Endothelial cell of umbilical vein (primary cell): ENCODE measurements around the gene CNKSR3. TPM values are rescaled to one million over a fixed set of nuclear protein-coding genes. Genes with fewer than 3 reads are reported as not detected.

Experiments
- BruUV-seq: library from RNA; stranded (reverse); fragments of 400-500 nt; replicated peaks from 2 replicates; lab custom pipeline; 2021; lab: Mats Ljungman, UMichigan
- CTCF ChIA-PET: fragments of 300-600, 350-600 bp; sonication (Branson Sonifier 250); formaldehyde crosslinking; loops from one replicate; lab custom pipeline; 2021; ENCODE audit warnings: antibody characterized with exemption, inconsistent platforms; lab: Charles Lee
- POLR2A ChIA-PET: fragments of 300-600, 350-600 bp; sonication (Branson Sonifier 250); formaldehyde crosslinking; loops from one replicate; lab custom pipeline; 2021; ENCODE audit warnings: antibody characterized with exemption, inconsistent platforms; lab: Charles Lee
- DNase-seq: peaks from one replicate; pipeline ENCODE4 v3.0.0-alpha.2; 2011; ENCODE audit warnings: low read depth, low spot score
- FAIRE-seq: peaks from 2 replicates; lab custom pipeline; 2011; peaks lifted over from hg19 to GRCh38; lab: Jason Lieb, UNC
- H2AFZ ChIP-seq: 2 replicates; pipeline ENCODE4 v1.6.0; 2012; ENCODE audit warnings: low read depth, low read length, control low read depth, inconsistent platforms
- H3K27ac ChIP-seq: 2 replicates; pipeline ENCODE4 v1.5.1; 2011; ENCODE audit warnings: low read depth, mild to moderate bottlenecking, control low read depth, low read length, moderate library complexity; ENCODE audit not compliant: insufficient read depth
- H3K27me3 ChIP-seq, 2 experiments: 2 replicates each; pipeline versions ENCODE4 v1.6.0 to v1.6.1; 2011; ENCODE audit warnings: low read length in 2 of 2, mixed read lengths in 1 of 2; ENCODE audit not compliant: control insufficient read depth in 2 of 2, insufficient read depth in 2 of 2
- H3K36me3 ChIP-seq, 2 experiments: 2 replicates in 1 of 2; 3 replicates in 1 of 2; pipeline ENCODE4 v1.5.1; 2011; ENCODE audit warnings: low read length in 2 of 2, mild to moderate bottlenecking in 1 of 2, moderate library complexity in 1 of 2; ENCODE audit not compliant: control insufficient read depth in 2 of 2, insufficient read depth in 2 of 2; ENCODE audit errors: extremely low read depth in 1 of 2
- H3K4me1 ChIP-seq: 3 replicates; pipeline ENCODE4 v1.5.1; 2011; ENCODE audit warnings: mild to moderate bottlenecking, low read length; ENCODE audit not compliant: control insufficient read depth, insufficient read depth; ENCODE audit errors: extremely low read depth
- H3K4me2 ChIP-seq: 2 replicates; pipeline ENCODE4 v1.6.1; 2011; ENCODE audit warnings: low read length, control low read depth, mixed read lengths; ENCODE audit not compliant: insufficient read depth
- H3K4me3 ChIP-seq, 3 experiments: fragments of 200-600 bp in 1 of 3; sonication (generic), shearing (Covaris generic) in 1 of 3; replicated peaks in 1 of 3; 2 replicates each; pipeline ENCODE4 v1.5.1; 2011 to 2016; ENCODE audit warnings: control low read depth in 3 of 3, low read length in 3 of 3, mild to moderate bottlenecking in 2 of 3, inconsistent platforms in 1 of 3, low read depth in 1 of 3, moderate library complexity in 1 of 3; ENCODE audit not compliant: insufficient read depth in 1 of 3
- H3K79me2 ChIP-seq: 2 replicates; pipeline ENCODE4 v1.6.0; 2012; ENCODE audit warnings: low read length, inconsistent platforms; ENCODE audit not compliant: control insufficient read depth, insufficient read depth
- H3K9ac ChIP-seq: replicated peaks from 2 replicates; pipeline ENCODE3; 2011; ENCODE audit warnings: low read length, control low read depth; ENCODE audit not compliant: insufficient read depth; ENCODE audit errors: extremely low read depth
- H3K9me1 ChIP-seq: replicated peaks from 3 replicates; pipeline ENCODE4 v1.6.0; 2011; ENCODE audit warnings: mild to moderate bottlenecking, low read length; ENCODE audit not compliant: control insufficient read depth, insufficient read depth; ENCODE audit errors: extremely low read depth
- H3K9me3 ChIP-seq: replicated peaks from 2 replicates; pipeline ENCODE4 v1.5.1; 2012; ENCODE audit warnings: low read length, inconsistent platforms; ENCODE audit not compliant: control insufficient read depth, insufficient read depth
- H4K20me1 ChIP-seq: replicated peaks from 2 replicates; pipeline ENCODE3; 2011; ENCODE audit warnings: mild to moderate bottlenecking, low read length; ENCODE audit not compliant: control insufficient read depth, insufficient read depth; ENCODE audit errors: extremely low read depth
- EZH2 ChIP-seq: IDR thresholded peaks from 2 replicates; pipeline ENCODE4 v1.6.1; 2012; ENCODE audit warnings: borderline replicate concordance, low read depth, mild to moderate bottlenecking, moderate library complexity, low read length, inconsistent platforms; ENCODE audit not compliant: severe bottlenecking
- FOS ChIP-seq: IDR thresholded peaks from 2 replicates; pipeline ENCODE4 v1.6.1; 2011; ENCODE audit warnings: mild to moderate bottlenecking, low read length, moderate library complexity, borderline replicate concordance; ENCODE audit not compliant: insufficient read depth
- GATA2 ChIP-seq: IDR thresholded peaks from 2 replicates; pipeline ENCODE4 v1.7.0; 2011; ENCODE audit warnings: low read depth, mild to moderate bottlenecking, moderate library complexity, mixed read lengths, low read length; ENCODE audit not compliant: insufficient read length, insufficient read depth
- JUN ChIP-seq: IDR thresholded peaks from 2 replicates; pipeline ENCODE4 v1.6.1; 2011; ENCODE audit warnings: borderline replicate concordance, low read depth; ENCODE audit not compliant: insufficient read length, insufficient read depth
- MYC ChIP-seq: IDR thresholded peaks from one replicate; pipeline ENCODE4 v1.6.1; 2011; ENCODE audit warnings: mild to moderate bottlenecking, low read depth, low read length
- POLR2A ChIP-seq: IDR thresholded peaks from 2 replicates; pipeline ENCODE4 v1.6.1; 2012; ENCODE audit warnings: low read depth, mild to moderate bottlenecking, control low read depth, low read length
- POLR2AphosphoS5 ChIP-seq: IDR thresholded peaks from 2 replicates; pipeline ENCODE4 v1.6.1; 2012; ENCODE audit warnings: low read depth, mild to moderate bottlenecking, control low read depth, low read length, moderate library complexity; ENCODE audit not compliant: insufficient read depth
- dilution Hi-C: fragments of 300-500 bp; cut with MboI; formaldehyde crosslinking; loops from one replicate; pipeline ENCODE4 v1.15.0; 2019; ENCODE audit warnings: low sequenced_read_pairs; ENCODE audit not compliant: extremely low pct_ligation_motif_present
- intact Hi-C: fragments of 100-400 bp; cut with micrococcal nuclease; formaldehyde crosslinking; loops from one replicate; pipeline ENCODE4 v1.10.0; 2022
- polyA plus RNA-seq, 4 experiments: library from polyadenylated mRNA; depleted of rRNA in 3 of 4; stranded (reverse) in 3 of 4; unstranded in 1 of 4; fragments of >200 nt; gene quantifications; 2 replicates each; pipeline versions ENCODE4 v1.2.1 to v1.2.3, GENCODE V29; 2011 to 2012; ENCODE audit warnings: missing spikeins in 1 of 4
- total RNA-seq: library from RNA; stranded (reverse); gene quantifications from 2 replicates; pipeline ENCODE4 v1.2.3, GENCODE V29; 2021
- TF ChIP-seq, protein P1 (sequence below): IDR thresholded peaks from 2 replicates; pipeline ENCODE4 v1.6.1; 2011; ENCODE audit not compliant: insufficient read depth, insufficient read length
- TF ChIP-seq, protein P2 (sequence below), 2 donors: IDR thresholded peaks; 1 replicate in 1 of 2; 2 replicates in 1 of 2; pipeline ENCODE4 v1.5.1; 2011; ENCODE audit warnings: low read length in 2 of 2, mild to moderate bottlenecking in 2 of 2, moderate library complexity in 2 of 2, control low read depth in 1 of 2, inconsistent platforms in 1 of 2, low read depth in 1 of 2; ENCODE audit not compliant: insufficient read depth in 1 of 2; ENCODE audit errors: extremely low read depth in 1 of 2

The CNKSR3 gene
- total and polyA plus RNA-seq, 2 donors (not counting 3 experiments of a cell fraction or from before 2014, with no cell fraction given) = 2.3 to 15.6 TPM

DNA sequence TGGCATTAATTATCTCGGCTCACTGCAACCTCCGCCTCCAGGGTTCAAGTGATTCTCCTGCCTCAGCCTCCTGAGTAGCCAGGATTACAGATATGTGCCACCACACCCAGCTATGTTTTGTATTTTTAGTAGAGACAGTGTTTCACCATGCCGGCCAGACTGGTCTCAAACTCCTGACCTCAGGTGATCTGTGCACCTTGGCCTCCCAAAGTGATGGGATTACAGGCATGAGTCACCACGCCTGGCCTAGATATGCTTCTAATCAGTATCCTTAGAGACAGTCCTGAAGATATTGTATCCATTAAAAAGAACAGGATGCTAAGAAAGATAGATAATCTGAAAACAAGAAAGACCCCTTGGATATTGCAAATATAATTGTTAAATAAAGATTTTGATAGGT is 150.8 kb downstream of the CNKSR3 start:
- H3K9ac ChIP-seq = no peak overlapping the region
- H3K4me2 ChIP-seq = no peak overlapping the region
- ChIA-PET CTCF (no interaction called here), POLR2A (no interaction called here)
- H3K27me3 ChIP-seq = no peaks in the 10 kb centered on the region
- no peaks in the 10 kb centered on the region for H3K79me2 ChIP-seq
- H3K4me3 ChIP-seq = no peak overlapping the region
- H3K9me1 ChIP-seq = no peaks in the 10 kb centered on the region
- H3K4me1 ChIP-seq = no peaks in the 10 kb centered on the region
- no TSS peak for BruUV-seq
- no peak for TF ChIP-seq JUN
- TF ChIP-seq MYC = no peak
- no peak for TF ChIP-seq GATA2
- TF ChIP-seq, protein P1, sequence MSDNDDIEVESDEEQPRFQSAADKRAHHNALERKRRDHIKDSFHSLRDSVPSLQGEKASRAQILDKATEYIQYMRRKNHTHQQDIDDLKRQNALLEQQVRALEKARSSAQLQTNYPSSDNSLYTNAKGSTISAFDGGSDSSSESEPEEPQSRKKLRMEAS = no peak
- TF ChIP-seq, protein P2, sequence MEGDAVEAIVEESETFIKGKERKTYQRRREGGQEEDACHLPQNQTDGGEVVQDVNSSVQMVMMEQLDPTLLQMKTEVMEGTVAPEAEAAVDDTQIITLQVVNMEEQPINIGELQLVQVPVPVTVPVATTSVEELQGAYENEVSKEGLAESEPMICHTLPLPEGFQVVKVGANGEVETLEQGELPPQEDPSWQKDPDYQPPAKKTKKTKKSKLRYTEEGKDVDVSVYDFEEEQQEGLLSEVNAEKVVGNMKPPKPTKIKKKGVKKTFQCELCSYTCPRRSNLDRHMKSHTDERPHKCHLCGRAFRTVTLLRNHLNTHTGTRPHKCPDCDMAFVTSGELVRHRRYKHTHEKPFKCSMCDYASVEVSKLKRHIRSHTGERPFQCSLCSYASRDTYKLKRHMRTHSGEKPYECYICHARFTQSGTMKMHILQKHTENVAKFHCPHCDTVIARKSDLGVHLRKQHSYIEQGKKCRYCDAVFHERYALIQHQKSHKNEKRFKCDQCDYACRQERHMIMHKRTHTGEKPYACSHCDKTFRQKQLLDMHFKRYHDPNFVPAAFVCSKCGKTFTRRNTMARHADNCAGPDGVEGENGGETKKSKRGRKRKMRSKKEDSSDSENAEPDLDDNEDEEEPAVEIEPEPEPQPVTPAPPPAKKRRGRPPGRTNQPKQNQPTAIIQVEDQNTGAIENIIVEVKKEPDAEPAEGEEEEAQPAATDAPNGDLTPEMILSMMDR (IDR thresholded peaks at IDR 0.05; ENCODE audit: extremely low read depth in 1 of 2, insufficient read depth in 1 of 2, low read depth in 1 of 2, low read length in 2 of 2) = no peak
- no peak for TF ChIP-seq EZH2
- TF ChIP-seq POLR2AphosphoS5 = no peak
- TF ChIP-seq FOS = no peak
- TF ChIP-seq POLR2A = no peak
- dilution Hi-C loops = no loop called here
- no peaks in the 10 kb centered on the region for H3K9me3 ChIP-seq
- FAIRE-seq = no peak
- no peaks in the 10 kb centered on the region for H4K20me1 ChIP-seq
- DNase-seq = no peak
- H2AFZ ChIP-seq = no peak overlapping the region
- intact Hi-C loops = no loop called here
- no peaks in the 10 kb centered on the region for H3K36me3 ChIP-seq
- no peak overlapping the region for H3K27ac ChIP-seq
